ENCODE measurements around the gene GPS1.

The GPS1 gene

GRCh38 chr17:82013341-82013740 lies 38.4 kb upstream of the GPS1 start:
- Histone ChIP-seq H3K27ac (peak overlapping the region in 1 of 2 donors; percentile 22), H3K27me3 (no peaks in the 10 kb centered on the region), H3K9me3 (no peaks in the 10 kb centered on the region), H3K4me3 (no peak overlapping the region), H3K4me1 (peaks cover 0 to 17% (median under 1%) of the 10 kb centered on the region in 4 donors), H3K36me3 (peaks cover 0 to 45% (median 13%) of the 10 kb centered on the region in 3 donors)
- intact Hi-C loops (cut with DNase I; ENCODE audit: low total_unique reads): no loop called here
- no peak for TF ChIP-seq CTCF (IDR thresholded peaks at IDR 0.05)
- DNase-seq: no peak

GRCh38 chr17:82013772-82014321 lies 37.9 kb upstream of the GPS1 start:
- intact Hi-C loops (cut with DNase I; ENCODE audit: low total_unique reads): no loop called here
- TF ChIP-seq CTCF (IDR thresholded peaks at IDR 0.05): no peak
- DNase-seq: no peak
- H3K4me3 ChIP-seq: no peak overlapping the region
- H3K27me3 ChIP-seq: no peaks in the 10 kb centered on the region
- peaks cover 0 to 14% (median 0%) of the 10 kb centered on the region in 4 donors for H3K4me1 ChIP-seq
- H3K36me3 ChIP-seq: peaks cover 0 to 50% (median 18%) of the 10 kb centered on the region in 3 donors
- peak overlapping the region in 1 of 2 donors; percentile 22 for H3K27ac ChIP-seq
- H3K9me3 ChIP-seq: no peaks in the 10 kb centered on the region

GRCh38 chr17:82014432-82014831 lies 37.3 kb upstream of the GPS1 start:
- H3K9me3 ChIP-seq: no peaks in the 10 kb centered on the region
- H3K27ac ChIP-seq: no peak overlapping the region
- no peak overlapping the region for H3K4me3 ChIP-seq
- intact Hi-C loops (cut with DNase I; ENCODE audit: low total_unique reads): no loop called here
- TF ChIP-seq CTCF (IDR thresholded peaks at IDR 0.05): no peak
- peaks cover 0 to 14% (median 0%) of the 10 kb centered on the region in 4 donors for H3K4me1 ChIP-seq
- no peaks in the 10 kb centered on the region for H3K27me3 ChIP-seq
- peaks cover 0 to 48% (median 21%) of the 10 kb centered on the region in 3 donors for H3K36me3 ChIP-seq
- no peak for DNase-seq

GRCh38 chr17:82014971-82015310 lies 36.8 kb upstream of the GPS1 start:
- H3K4me1 ChIP-seq: peaks cover 0 to 14% (median 0%) of the 10 kb centered on the region in 4 donors
- H3K4me3 ChIP-seq: no peak overlapping the region
- H3K27me3 ChIP-seq: no peaks in the 10 kb centered on the region
- no peaks in the 10 kb centered on the region for H3K9me3 ChIP-seq
- no peak overlapping the region for H3K27ac ChIP-seq
- DNase-seq: no peak
- H3K36me3 ChIP-seq: peaks cover 0 to 45% (median 21%) of the 10 kb centered on the region in 3 donors
- no peak for TF ChIP-seq CTCF (IDR thresholded peaks at IDR 0.05)
- intact Hi-C loops (cut with DNase I; ENCODE audit: low total_unique reads): no loop called here

- no peak overlapping the region for H3K27ac ChIP-seq
- no peak for TF ChIP-seq CTCF (IDR thresholded peaks at IDR 0.05)
- H3K9me3 ChIP-seq: no peaks in the 10 kb centered on the region
- H3K4me3 ChIP-seq: no peak overlapping the region
- peaks cover 0 to 45% (median 21%) of the 10 kb centered on the region in 3 donors for H3K36me3 ChIP-seq
- intact Hi-C loops (cut with DNase I; ENCODE audit: low total_unique reads): no loop called here
- no peak for DNase-seq
- peaks cover 0 to 14% (median 0%) of the 10 kb centered on the region in 4 donors for H3K4me1 ChIP-seq
- H3K27me3 ChIP-seq: no peaks in the 10 kb centered on the region
These were observed 36.3 kb upstream of the GPS1 start for GRCh38 chr17:82015311-82015971.

Measured in tibial artery (tissue), 4 donors.